GM12878 (cell line): Measurements from ENCODE around the gene VPS29.

Source experiments
- ATF3 ChIP-seq: IDR thresholded peaks from 2 replicates; pipeline ENCODE4 v1.6.1; 2011; ENCODE audit warnings: low read depth, mild to moderate bottlenecking, low read length, moderate library complexity, borderline replicate concordance; ENCODE audit errors: extremely low read depth
- CBFB ChIP-seq: IDR thresholded peaks from 2 replicates; pipeline ENCODE4 v1.6.1; 2016; ENCODE audit warnings: antibody characterized with exemption, low read depth
- CTCF ChIP-seq, 3 experiments: IDR thresholded peaks in 2 of 3; conservative IDR thresholded peaks in 1 of 3; 2 replicates each; pipeline ENCODE4 v1.5.1; 2011; ENCODE audit warnings: low read depth in 3 of 3, low read length in 3 of 3, mild to moderate bottlenecking in 3 of 3, control low read depth in 2 of 3, moderate library complexity in 2 of 3, inconsistent platforms in 1 of 3, mixed read lengths in 1 of 3; ENCODE audit not compliant: control insufficient read depth in 2 of 3, insufficient read depth in 1 of 3; ENCODE audit errors: extremely low read depth in 1 of 3
- PAX5 ChIP-seq: IDR thresholded peaks from 2 replicates; pipeline ENCODE4 v1.6.1; 2011; ENCODE audit warnings: low read depth, low read length, borderline replicate concordance
- SMARCA5 ChIP-seq: fragments of 450-650 bp; IDR thresholded peaks from 2 replicates; pipeline ENCODE4 v1.6.1; 2017; ENCODE audit warnings: mild to moderate bottlenecking
- STAT1 ChIP-seq: fragments of 450-650 bp; conservative IDR thresholded peaks from 2 replicates; pipeline ENCODE4 v1.6.1; 2014; ENCODE audit warnings: antibody characterized with exemption, mild to moderate bottlenecking

GRCh38 chr12:110444455-110444854 lies 57.5 kb downstream of the VPS29 start:
- TF ChIP-seq SMARCA5 (no peak), CTCF (IDR thresholded peaks at IDR 0.05 in 2 of 3, conservative IDR thresholded peaks at IDR 0.05 in 1 of 3; ENCODE audit: control insufficient read depth in 2 of 3, extremely low read depth in 1 of 3, insufficient read depth in 1 of 3, low read depth in 3 of 3, low read length in 3 of 3) (no peak), STAT1 (no peak), PAX5 (no peak), CBFB (no peak), ATF3 (no peak)
